DND-41 (cell line): ENCODE data around the gene ESRP2.

Experiments used
- ATAC-seq: fragments of 200-7000 bp; cut with Tn5 transposase; 3 replicates; pipeline ENCODE4 v1.9.1; 2021; ENCODE audit warnings: low read depth; ENCODE audit not compliant: insufficient read depth
- DNase-seq: peaks from one replicate; pipeline ENCODE4 v3.0.0-alpha.2; 2020
- H2AFZ ChIP-seq: 2 replicates; pipeline ENCODE4 v1.6.0; 2012; ENCODE audit warnings: low read depth, low read length
- H3K27ac ChIP-seq: 2 replicates; pipeline ENCODE4 v1.5.1; 2012; ENCODE audit warnings: low read length, inconsistent platforms
- H3K27me3 ChIP-seq: fragments of 200-600 bp; sonication (generic); 2 replicates; pipeline ENCODE4 v1.6.0; 2012; ENCODE audit warnings: low read length, mild to moderate bottlenecking, inconsistent platforms; ENCODE audit not compliant: insufficient read depth, poor library complexity
- H3K36me3 ChIP-seq: 2 replicates; pipeline ENCODE4 v1.5.1; 2012; ENCODE audit warnings: low read length, inconsistent platforms; ENCODE audit not compliant: insufficient read depth
- H3K4me1 ChIP-seq: 2 replicates; pipeline ENCODE4 v1.5.1; 2012; ENCODE audit warnings: mild to moderate bottlenecking, low read length; ENCODE audit not compliant: insufficient read depth
- H3K4me2 ChIP-seq: 2 replicates; pipeline ENCODE4 v1.6.0; 2012; ENCODE audit warnings: mild to moderate bottlenecking, moderate library complexity, low read length, inconsistent platforms; ENCODE audit not compliant: insufficient read depth
- H3K4me3 ChIP-seq, 2 experiments: fragments of 200-600 bp in 1 of 2; shearing (Covaris generic) in 1 of 2; 2 replicates each; pipeline ENCODE4 v1.5.1; 2012 to 2016; ENCODE audit warnings: inconsistent platforms in 2 of 2, low read length in 2 of 2, mild to moderate bottlenecking in 2 of 2, low read depth in 1 of 2, moderate library complexity in 1 of 2
- H3K79me2 ChIP-seq: 2 replicates; pipeline ENCODE4 v1.6.0; 2012; ENCODE audit warnings: low read length, inconsistent platforms; ENCODE audit not compliant: insufficient read depth
- H3K9ac ChIP-seq: 2 replicates; pipeline ENCODE4 v1.6.0; 2012; ENCODE audit warnings: low read depth, mild to moderate bottlenecking, inconsistent platforms, low read length, moderate library complexity
- H3K9me3 ChIP-seq: 2 replicates; pipeline ENCODE4 v1.5.1; 2012; ENCODE audit warnings: low read length, moderate library complexity, mild to moderate bottlenecking, inconsistent platforms; ENCODE audit not compliant: insufficient read depth, severe bottlenecking
- H4K20me1 ChIP-seq: 2 replicates; pipeline ENCODE4 v1.6.0; 2012; ENCODE audit warnings: low read length; ENCODE audit not compliant: insufficient read depth
- CTCF ChIP-seq: IDR thresholded peaks from 2 replicates; pipeline ENCODE4 v1.5.1; 2012; ENCODE audit warnings: borderline replicate concordance, low read length, moderate library complexity, mild to moderate bottlenecking; ENCODE audit not compliant: poor library complexity, severe bottlenecking; ENCODE audit errors: extremely low read depth
- EZH2 ChIP-seq: IDR thresholded peaks from 3 replicates; pipeline ENCODE4 v1.6.1; 2012; ENCODE audit warnings: borderline replicate concordance, low read depth, mild to moderate bottlenecking, moderate library complexity, low read length, inconsistent platforms; ENCODE audit not compliant: severe bottlenecking

ESRP2 gene

GRCh38 chr16:68272507-68273209 lies 36.7 kb upstream of the ESRP2 start:
- H3K9me3 ChIP-seq = no peaks in the 10 kb centered on the region
- H3K9ac ChIP-seq = 0 out of 2 replicates have a peak overlapping the region, but pooled peaks have one; percentile 12
- peaks cover 89% of the 10 kb centered on the region for H3K79me2 ChIP-seq
- H4K20me1 ChIP-seq = peaks cover 60% of the 10 kb centered on the region
- H3K36me3 ChIP-seq = peaks cover 69% of the 10 kb centered on the region
- H3K27me3 ChIP-seq = no peaks in the 10 kb centered on the region
- ATAC-seq (no peak), DNase-seq (no peak)
- H3K27ac ChIP-seq = peak overlapping the region; percentile 52
- peaks cover 77% of the 10 kb centered on the region for H3K4me1 ChIP-seq
- no peak overlapping the region for H3K4me3 ChIP-seq
- H3K4me2 ChIP-seq = peak overlapping the region; percentile 17; the same call in 1 of the 2 replicates
- TF ChIP-seq CTCF = no peak
- TF ChIP-seq EZH2 = no peak
- no peak overlapping the region for H2AFZ ChIP-seq

GRCh38 chr16:68270353-68270752 lies 34.4 kb upstream of the ESRP2 start:
- Histone ChIP-seq H3K4me3 (no peak overlapping the region), H3K36me3 (peaks cover 70% of the 10 kb centered on the region), H3K27ac (no peak overlapping the region; the same call in 1 of the 2 replicates), H3K27me3 (no peaks in the 10 kb centered on the region), H2AFZ (no peak overlapping the region), H3K4me2 (no peak overlapping the region), H4K20me1 (peaks cover 57% of the 10 kb centered on the region), H3K9me3 (no peaks in the 10 kb centered on the region), H3K9ac (0 out of 2 replicates have a peak overlapping the region, but pooled peaks have one; percentile 1), H3K79me2 (peaks cover 97% of the 10 kb centered on the region), H3K4me1 (peaks cover 81% of the 10 kb centered on the region)
- DNase-seq = no peak
- no peak for ATAC-seq
- TF ChIP-seq CTCF (no peak), EZH2 (no peak)

- Histone ChIP-seq H3K27me3 (no peaks in the 10 kb centered on the region), H3K4me1 (peaks cover 78% of the 10 kb centered on the region), H3K36me3 (peaks cover 68% of the 10 kb centered on the region), H4K20me1 (peaks cover 54% of the 10 kb centered on the region), H3K4me2 (no peak overlapping the region), H3K27ac (no peak overlapping the region; the same call in 1 of the 2 replicates), H3K9ac (0 out of 2 replicates have a peak overlapping the region, but pooled peaks have one; percentile 1), H3K79me2 (peaks cover 100% of the 10 kb centered on the region), H3K9me3 (no peaks in the 10 kb centered on the region), H3K4me3 (no peak overlapping the region), H2AFZ (no peak overlapping the region)
- DNase-seq (no peak), ATAC-seq (no peak)
- TF ChIP-seq EZH2 = no peak
- no peak for TF ChIP-seq CTCF
These were observed 33.9 kb upstream of the ESRP2 start for GRCh38 chr16:68269793-68270192.
